Measurements from ENCODE around the gene CACNA1E.

Gene CACNA1E

GRCh38 chr1:181765451-181766026 is 282.2 kb downstream of the CACNA1E start:
- no peak for FAIRE-seq
- no peak for DNase-seq (ENCODE audit: low spot score)

GRCh38 chr1:181767001-181767708 is 283.8 kb downstream of the CACNA1E start:
- DNase-seq (ENCODE audit: low spot score) (no peak), FAIRE-seq (no peak)

GRCh38 chr1:181768211-181768929 is 285.1 kb downstream of the CACNA1E start:
- DNase-seq (ENCODE audit: low spot score), result no peak
- FAIRE-seq, result no peak

- no peak for DNase-seq (ENCODE audit: low spot score)
- no peak for FAIRE-seq
Observed at GRCh38 chr1:181768930-181769280, 285.6 kb downstream of the CACNA1E start.

GRCh38 chr1:181769846-181770245 is 286.5 kb downstream of the CACNA1E start:
- DNase-seq (ENCODE audit: low spot score) (no peak), FAIRE-seq (no peak)

GRCh38 chr1:181772714-181773113 is 289.4 kb downstream of the CACNA1E start:
- FAIRE-seq (no peak), DNase-seq (ENCODE audit: low spot score) (no peak)

- FAIRE-seq (no peak), DNase-seq (ENCODE audit: low spot score) (no peak)
Observed at GRCh38 chr1:181776044-181776443, 292.7 kb downstream of the CACNA1E start.

GRCh38 chr1:181777286-181777685 is 294.0 kb downstream of the CACNA1E start:
- FAIRE-seq, result no peak
- no peak for DNase-seq (ENCODE audit: low spot score)

- DNase-seq (ENCODE audit: low spot score), result peak; percentile 57
- no peak for FAIRE-seq
Observed at GRCh38 chr1:181777812-181778211, 294.5 kb downstream of the CACNA1E start.

GRCh38 chr1:181778640-181779260 is 295.4 kb downstream of the CACNA1E start:
- FAIRE-seq, result no peak
- DNase-seq (ENCODE audit: low spot score), result peak; percentile 32

- DNase-seq (ENCODE audit: low spot score), result no peak
Observed at GRCh38 chr1:181779343-181779742, 296.0 kb downstream of the CACNA1E start.

GRCh38 chr1:181783208-181783607 is 299.9 kb downstream of the CACNA1E start:
- DNase-seq (ENCODE audit: low spot score) (no peak), FAIRE-seq (no peak)

More at GRCh38 chr1:181779343-181779742, 296.0 kb downstream of the CACNA1E start:
- no peak for FAIRE-seq

GRCh38 chr1:181784039-181784683 is 300.8 kb downstream of the CACNA1E start:
- DNase-seq (ENCODE audit: low spot score) (no peak), FAIRE-seq (no peak)

- FAIRE-seq, result no peak
Observed at GRCh38 chr1:181789395-181789794, 306.1 kb downstream of the CACNA1E start.

GRCh38 chr1:181791721-181792120 is 308.4 kb downstream of the CACNA1E start:
- DNase-seq (ENCODE audit: low spot score) (no peak), FAIRE-seq (no peak)

More at GRCh38 chr1:181789395-181789794, 306.1 kb downstream of the CACNA1E start:
- no peak for DNase-seq (ENCODE audit: low spot score)

GRCh38 chr1:181793831-181794230 is 310.5 kb downstream of the CACNA1E start:
- FAIRE-seq (no peak), DNase-seq (ENCODE audit: low spot score) (no peak)

GRCh38 chr1:181794332-181794731 is 311.0 kb downstream of the CACNA1E start:
- FAIRE-seq (no peak), DNase-seq (ENCODE audit: low spot score) (no peak)

- no peak for FAIRE-seq
- no peak for DNase-seq (ENCODE audit: low spot score)
Observed at GRCh38 chr1:181798191-181798926, 315.0 kb downstream of the CACNA1E start.

- DNase-seq (ENCODE audit: low spot score) (no peak), FAIRE-seq (no peak)
Observed at GRCh38 chr1:181801617-181802016, 318.3 kb downstream of the CACNA1E start.

- DNase-seq (ENCODE audit: low spot score) (no peak), FAIRE-seq (no peak)
Observed at GRCh38 chr1:181802466-181802865, 319.1 kb downstream of the CACNA1E start.

GRCh38 chr1:181803421-181803820 is 320.1 kb downstream of the CACNA1E start:
- DNase-seq (ENCODE audit: low spot score), result no peak
- no peak for FAIRE-seq

Data from urothelium cell line (cell line).